Erythroblast (primary cell): Measurements from ENCODE around the gene CDH13.

Source experiments
- GATA1 ChIP-seq: IDR thresholded peaks from 2 replicates; pipeline ENCODE4 v1.6.1; 2011; ENCODE audit warnings: low read depth, mild to moderate bottlenecking, control low read depth, low read length, moderate library complexity
- POLR2A ChIP-seq: IDR thresholded peaks from 2 replicates; pipeline ENCODE4 v1.6.1; 2011; ENCODE audit warnings: mild to moderate bottlenecking, low read length

DNA sequence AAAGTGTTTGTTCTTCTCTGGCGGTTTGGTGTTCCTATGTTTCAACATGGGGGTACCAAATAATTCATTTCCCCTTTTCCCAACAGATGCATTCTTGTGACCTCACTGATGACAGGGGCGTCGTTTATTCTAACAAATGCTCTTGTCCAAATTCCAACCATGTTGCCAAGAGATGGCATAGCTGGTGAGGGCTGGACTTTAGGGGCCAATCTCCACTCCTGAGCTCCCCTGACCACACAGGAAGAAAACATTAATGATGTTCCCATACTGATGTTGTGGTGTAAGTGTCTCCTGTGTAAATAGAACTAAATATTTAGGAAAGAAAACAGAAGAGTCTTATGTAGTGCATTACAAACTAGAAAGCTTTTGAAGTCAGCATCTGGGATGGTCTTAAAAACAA lies 431.6 kb downstream of the CDH13 start:
- TF ChIP-seq POLR2A (no peak), GATA1 (no peak)
